PC-3 (cell line): Measurements from ENCODE around the gene DSG1. TPM values are rescaled to one million over a fixed set of nuclear protein-coding genes. Genes with fewer than 3 reads are reported as not detected.
A peak's percentile ranks its signal among the peaks of the same experiment; 100 is the strongest.

Experiments
- ATAC-seq: fragments of 200-7000 bp; cut with Tn5 transposase; 2 replicates; pipeline ENCODE4 v1.9.1; 2020; ENCODE audit warnings: mild to moderate bottlenecking, moderate library complexity
- BruUV-seq: library from RNA; stranded (reverse); fragments of 400-500 nt; replicated peaks from 2 replicates; lab custom pipeline; 2021; lab: Mats Ljungman, UMichigan
- CTCF ChIA-PET: fragments of 300-600 bp; sonication (Branson Sonifier 250); formaldehyde crosslinking; loops from one replicate; lab custom pipeline; 2022; ENCODE audit warnings: antibody characterized with exemption; lab: Charles Lee
- POLR2A ChIA-PET: fragments of 300-600 bp; sonication (Branson Sonifier 250); formaldehyde crosslinking; loops from one replicate; lab custom pipeline; 2022; ENCODE audit warnings: antibody characterized with exemption; ENCODE audit not compliant: unreplicated experiment; lab: Charles Lee
- DNase-seq: peaks from one replicate; pipeline ENCODE4 v3.0.0-alpha.2; 2015
- H2AFZ ChIP-seq: fragments of 300-600 bp; sonication (generic); 2 replicates; pipeline ENCODE4 v1.6.0; 2016; ENCODE audit warnings: antibody characterized with exemption, low read length
- H3F3A ChIP-seq: fragments of 300-600 bp; sonication (generic); one replicate; pipeline ENCODE4 v1.6.0; 2017; ENCODE audit warnings: antibody characterized with exemption, low read length, control low read depth, mild to moderate bottlenecking; ENCODE audit not compliant: unreplicated experiment
- H3K27ac ChIP-seq: fragments of 300-600 bp; sonication (generic); 2 replicates; pipeline ENCODE4 v1.5.1; 2016; ENCODE audit warnings: mild to moderate bottlenecking, low read length
- H3K27me3 ChIP-seq: fragments of 300-600 bp; sonication (generic); 2 replicates; pipeline ENCODE4 v1.6.1; 2016; ENCODE audit warnings: low read length, mixed read lengths
- H3K36me3 ChIP-seq: fragments of 300-600 bp; sonication (generic); 2 replicates; pipeline ENCODE4 v1.6.1; 2016; ENCODE audit warnings: low read depth, mixed run types, low read length, mixed read lengths
- H3K4me1 ChIP-seq: fragments of 300-600 bp; sonication (generic); 2 replicates; pipeline ENCODE4 v1.5.1; 2016; ENCODE audit warnings: low read length; ENCODE audit not compliant: insufficient read depth
- H3K4me2 ChIP-seq: fragments of 300-600 bp; sonication (generic); 2 replicates; pipeline ENCODE4 v1.6.0; 2016; ENCODE audit warnings: low read length
- H3K4me3 ChIP-seq: fragments of 300-600 bp; sonication (generic); 2 replicates; pipeline ENCODE4 v1.5.1; 2016; ENCODE audit warnings: mild to moderate bottlenecking, low read length, mixed read lengths
- H3K79me2 ChIP-seq: fragments of 300-600 bp; sonication (generic); 2 replicates; pipeline ENCODE4 v1.6.1; 2017; ENCODE audit warnings: low read length, mixed read lengths
- H3K9ac ChIP-seq: fragments of 300-600 bp; sonication (generic); 2 replicates; pipeline ENCODE4 v1.6.0; 2016; ENCODE audit warnings: mild to moderate bottlenecking, low read length
- H3K9me2 ChIP-seq: fragments of 300-600 bp; sonication (generic); replicated peaks from 2 replicates; pipeline ENCODE4 v1.6.1; 2016; ENCODE audit warnings: mixed run types, low read length, mixed read lengths
- H3K9me3 ChIP-seq: fragments of 300-600 bp; sonication (generic); 2 replicates; pipeline ENCODE4 v1.6.1; 2016; ENCODE audit warnings: low read length, mixed read lengths
- H4K20me1 ChIP-seq: fragments of 300-600 bp; sonication (generic); 2 replicates; pipeline ENCODE4 v1.6.1; 2016; ENCODE audit warnings: low read length, mixed read lengths
- EZH2 ChIP-seq: fragments of 300-600 bp; sonication (generic); IDR thresholded peaks from one replicate; pipeline ENCODE4 v1.6.1; 2017; ENCODE audit warnings: antibody characterized with exemption, mild to moderate bottlenecking, low read length; ENCODE audit not compliant: unreplicated experiment
- EZH2phosphoT487 ChIP-seq: fragments of 300-600 bp; sonication (generic); IDR thresholded peaks from 2 replicates; pipeline ENCODE4 v1.6.1; 2018; ENCODE audit warnings: mild to moderate bottlenecking, antibody characterized with exemption, low read length, borderline replicate concordance
- intact Hi-C: fragments of 100-400 bp; cut with micrococcal nuclease; formaldehyde crosslinking; loops from 2 replicates; pipeline ENCODE4 v1.9.0; 2023
- total RNA-seq: library from RNA; depleted of rRNA; stranded (reverse); fragments of >200 nt; gene quantifications from 2 replicates; pipeline ENCODE4 v1.2.3, GENCODE V29; 2014
- TF ChIP-seq, protein P1 (sequence below): fragments of 300-600 bp; sonication (generic); conservative IDR thresholded peaks from 2 replicates; pipeline ENCODE4 v1.5.1; 2017; ENCODE audit warnings: antibody characterized with exemption, low read depth, mild to moderate bottlenecking, low read length

The DSG1 gene
- total RNA-seq, 1 experiment from 2014 or later: not detected

DNA sequence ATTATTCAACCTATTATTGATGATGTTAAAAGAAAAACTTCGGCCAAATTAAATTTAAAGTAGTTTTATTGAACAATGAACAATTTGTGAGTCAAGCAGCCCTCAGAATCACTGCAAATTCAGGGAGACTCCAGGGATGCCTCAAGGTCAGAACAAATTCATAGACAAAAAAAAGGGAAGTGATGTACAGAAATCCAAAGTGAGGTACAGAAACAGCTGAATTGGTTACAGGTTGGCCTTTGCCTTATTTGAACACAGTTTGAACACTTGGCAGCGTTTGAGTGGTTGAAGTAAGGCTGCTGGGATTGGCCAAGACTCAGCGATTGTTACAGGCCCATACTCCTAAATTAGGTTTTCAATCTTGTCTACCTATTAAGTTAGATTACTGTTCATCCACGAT lies 47.4 kb upstream of the DSG1 start:
- no TSS peak for BruUV-seq
- Histone ChIP-seq H3K36me3 (no peaks in the 10 kb centered on the region), H3K9me2 (no peaks in the 10 kb centered on the region), H3K9me3 (no peaks in the 10 kb centered on the region), H3K27me3 (no peaks in the 10 kb centered on the region), H3K4me1 (peaks cover 13% of the 10 kb centered on the region), H3K9ac (no peak overlapping the region), H2AFZ (no peak overlapping the region), H3K79me2 (no peaks in the 10 kb centered on the region), H3F3A (no peaks in the 10 kb centered on the region), H3K4me3 (no peak overlapping the region), H3K4me2 (no peak overlapping the region), H3K27ac (no peak overlapping the region), H4K20me1 (no peaks in the 10 kb centered on the region)
- POLR2A ChIA-PET: interaction anchor here (0.8 kb wide), 1 partner anchor 748 kb away, joined by 7 read pairs; the partner anchor contains the start of gene RNF125
- no peak for TF ChIP-seq EZH2
- no peak for TF ChIP-seq EZH2phosphoT487
- TF ChIP-seq, protein P1, sequence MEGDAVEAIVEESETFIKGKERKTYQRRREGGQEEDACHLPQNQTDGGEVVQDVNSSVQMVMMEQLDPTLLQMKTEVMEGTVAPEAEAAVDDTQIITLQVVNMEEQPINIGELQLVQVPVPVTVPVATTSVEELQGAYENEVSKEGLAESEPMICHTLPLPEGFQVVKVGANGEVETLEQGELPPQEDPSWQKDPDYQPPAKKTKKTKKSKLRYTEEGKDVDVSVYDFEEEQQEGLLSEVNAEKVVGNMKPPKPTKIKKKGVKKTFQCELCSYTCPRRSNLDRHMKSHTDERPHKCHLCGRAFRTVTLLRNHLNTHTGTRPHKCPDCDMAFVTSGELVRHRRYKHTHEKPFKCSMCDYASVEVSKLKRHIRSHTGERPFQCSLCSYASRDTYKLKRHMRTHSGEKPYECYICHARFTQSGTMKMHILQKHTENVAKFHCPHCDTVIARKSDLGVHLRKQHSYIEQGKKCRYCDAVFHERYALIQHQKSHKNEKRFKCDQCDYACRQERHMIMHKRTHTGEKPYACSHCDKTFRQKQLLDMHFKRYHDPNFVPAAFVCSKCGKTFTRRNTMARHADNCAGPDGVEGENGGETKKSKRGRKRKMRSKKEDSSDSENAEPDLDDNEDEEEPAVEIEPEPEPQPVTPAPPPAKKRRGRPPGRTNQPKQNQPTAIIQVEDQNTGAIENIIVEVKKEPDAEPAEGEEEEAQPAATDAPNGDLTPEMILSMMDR: no peak
- CTCF ChIA-PET: interaction anchor here (0.5 kb wide), 1 partner anchor 53 kb away, joined by 4 read pairs; no protein-coding TSS in a partner anchor
- no peak for DNase-seq
- ATAC-seq: no peak
- intact Hi-C loops: no loop called here

DNA sequence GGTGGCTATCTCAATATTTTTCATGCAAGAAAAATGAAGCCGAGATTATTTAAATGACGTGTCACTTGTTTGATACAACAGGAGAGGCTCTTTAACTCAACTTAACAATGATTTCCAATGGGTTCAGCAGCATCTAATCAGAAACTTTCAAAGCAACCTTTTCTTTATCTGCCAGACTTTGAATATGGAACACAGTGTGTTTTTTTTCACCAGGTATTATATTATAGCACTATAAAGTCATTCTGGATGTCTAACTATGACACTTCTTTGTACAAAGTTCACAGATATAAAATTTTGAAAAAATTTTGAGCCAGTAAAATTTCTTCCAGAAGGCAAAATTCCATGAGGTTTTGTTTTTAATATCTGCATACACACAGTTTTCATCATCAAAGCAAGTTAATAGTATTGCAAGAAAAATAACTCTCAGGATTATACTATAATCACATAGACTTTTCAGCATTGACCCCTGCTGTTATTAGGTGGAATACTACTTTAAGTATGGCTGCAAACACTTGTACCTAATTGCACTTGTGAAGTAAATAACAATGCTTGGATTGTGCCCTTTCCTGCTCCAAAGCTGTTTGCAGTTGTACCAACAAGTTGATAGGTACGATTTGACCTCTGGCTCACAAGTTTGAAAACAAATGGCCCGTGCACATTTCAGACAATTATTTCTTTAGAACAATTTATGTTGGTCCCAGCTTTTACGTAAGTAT lies 44.0 kb upstream of the DSG1 start:
- Histone ChIP-seq H3K4me1 (peaks cover 16% of the 10 kb centered on the region), H3K79me2 (no peaks in the 10 kb centered on the region), H3K4me2 (no peak overlapping the region), H3F3A (no peaks in the 10 kb centered on the region), H3K27ac (no peak overlapping the region), H3K36me3 (no peaks in the 10 kb centered on the region), H3K9ac (no peak overlapping the region), H3K4me3 (no peak overlapping the region), H2AFZ (no peak overlapping the region), H3K9me2 (no peaks in the 10 kb centered on the region), H4K20me1 (no peaks in the 10 kb centered on the region), H3K27me3 (no peaks in the 10 kb centered on the region), H3K9me3 (no peaks in the 10 kb centered on the region)
- no TSS peak for BruUV-seq
- TF ChIP-seq, protein P1: no peak
- TF ChIP-seq EZH2: no peak
- TF ChIP-seq EZH2phosphoT487: no peak
- DNase-seq (no peak), ATAC-seq (no peak)
- POLR2A ChIA-PET: no interaction called here
- intact Hi-C loops: loop anchor here (2.0 kb wide), 1 partner anchor 43 kb away; no protein-coding TSS in a partner anchor
- CTCF ChIA-PET: no interaction called here

DNA sequence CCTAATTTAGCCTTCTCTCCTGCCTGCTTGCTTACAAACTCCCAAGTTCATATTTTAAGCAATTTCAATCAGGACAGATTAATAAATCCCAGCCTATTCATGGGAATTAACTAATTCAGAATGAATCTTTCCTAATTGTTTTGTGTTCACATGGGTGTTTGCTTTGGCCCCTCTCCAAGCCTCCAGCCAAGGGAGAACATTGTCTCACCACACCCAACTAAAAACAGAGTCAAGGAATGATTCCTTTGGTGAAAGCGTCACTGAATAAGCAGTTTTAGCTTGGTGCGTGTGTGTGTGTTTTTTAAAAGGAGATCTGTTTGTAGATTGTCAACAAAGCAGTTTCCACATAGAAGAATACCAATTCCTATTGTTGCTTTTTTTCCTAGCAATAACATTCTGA lies 43.0 kb upstream of the DSG1 start:
- no TSS peak for BruUV-seq
- TF ChIP-seq EZH2phosphoT487 (no peak), EZH2 (no peak)
- TF ChIP-seq, protein P1: no peak
- no peaks in the 10 kb centered on the region for H3K9me3 ChIP-seq
- no peaks in the 10 kb centered on the region for H3K27me3 ChIP-seq
- H3K9me2 ChIP-seq: no peaks in the 10 kb centered on the region
- ATAC-seq (peak; percentile 67), DNase-seq (peak; percentile 36)
- peaks cover 16% of the 10 kb centered on the region for H3K4me1 ChIP-seq
- peak overlapping the region; percentile 34; the same call in 1 of the 2 replicates for H3K27ac ChIP-seq
- ChIA-PET CTCF (no interaction called here), POLR2A (no interaction called here)
- H3K9ac ChIP-seq: no peak overlapping the region
- peak overlapping the region; percentile 22; the same call in 1 of the 2 replicates for H3K4me2 ChIP-seq
- no peaks in the 10 kb centered on the region for H3K36me3 ChIP-seq
- H3K4me3 ChIP-seq: no peak overlapping the region
- no peaks in the 10 kb centered on the region for H3F3A ChIP-seq
- intact Hi-C loops: loop anchor here (2.0 kb wide), 1 partner anchor 44 kb away; no protein-coding TSS in a partner anchor
- no peaks in the 10 kb centered on the region for H4K20me1 ChIP-seq
- H3K79me2 ChIP-seq: no peaks in the 10 kb centered on the region
- H2AFZ ChIP-seq: no peak overlapping the region
